RPMI7951 (cell line): ENCODE measurements around the gene RBPMS2. TPM values are rescaled to one million over a fixed set of nuclear protein-coding genes. Genes with fewer than 3 reads are reported as not detected.
"Not testable (repeated sequence)": the region's sequence is repeated elsewhere in the genome, so short reads cannot be mapped to it uniquely, and the experiment has no call there.

ENCODE experiments used
- DNase-seq: peaks from one replicate; pipeline ENCODE4 v3.0.0-alpha.2; 2012; ENCODE audit warnings: low read depth
- total RNA-seq: library from RNA; depleted of rRNA; stranded (reverse); fragments of >200 nt; shearing (Covaris generic); gene quantifications from 2 replicates; pipeline ENCODE4 v1.2.3, GENCODE V29; 2014; rRNA removed

The RBPMS2 gene
- total RNA-seq = not detected in 2 replicates

GRCh38 chr15:64775551-64776401 lies at the start of gene RBPMS2:
RBPMS2 (minus strand) TSS chr15:64775589; CDS start chr15:64775319, 270 bp downstream.
- DNase-seq = peak; percentile 11

GRCh38 chr15:64824929-64825430 lies 49.6 kb upstream of the RBPMS2 start:
- DNase-seq = no peak

GRCh38 chr15:64816452-64816851 lies 41.1 kb upstream of the RBPMS2 start:
- no peak for DNase-seq

- not testable (repeated sequence) for DNase-seq
These were observed 39.6 kb upstream of the RBPMS2 start for GRCh38 chr15:64814965-64815364.

- DNase-seq = not testable (repeated sequence)
These were observed 38.9 kb upstream of the RBPMS2 start for GRCh38 chr15:64814283-64814682.

- peak; percentile 67 for DNase-seq
These were observed 37.7 kb upstream of the RBPMS2 start for GRCh38 chr15:64813075-64813474.

GRCh38 chr15:64810497-64811326 lies 35.3 kb upstream of the RBPMS2 start:
- DNase-seq = no peak

GRCh38 chr15:64809649-64810496 lies 34.5 kb upstream of the RBPMS2 start:
- peak; percentile 65 for DNase-seq

- no peak for DNase-seq
These were observed 33.5 kb upstream of the RBPMS2 start for GRCh38 chr15:64808785-64809453.

- no peak for DNase-seq
These were observed 32.4 kb upstream of the RBPMS2 start for GRCh38 chr15:64807751-64808222.

- no peak for DNase-seq
These were observed 31.8 kb upstream of the RBPMS2 start for GRCh38 chr15:64807051-64807749.

- no peak for DNase-seq
These were observed 31.1 kb upstream of the RBPMS2 start for GRCh38 chr15:64806509-64806908.

- DNase-seq = no peak
These were observed 29.2 kb upstream of the RBPMS2 start for GRCh38 chr15:64804619-64805018.

GRCh38 chr15:64803526-64803925 lies 28.1 kb upstream of the RBPMS2 start:
- no peak for DNase-seq

- no peak for DNase-seq
These were observed 25.1 kb upstream of the RBPMS2 start for GRCh38 chr15:64800476-64800875.

- DNase-seq = not testable (repeated sequence)
These were observed 23.5 kb upstream of the RBPMS2 start for GRCh38 chr15:64798905-64799304.

- DNase-seq = not testable (repeated sequence)
These were observed 20.5 kb upstream of the RBPMS2 start for GRCh38 chr15:64795921-64796320.

GRCh38 chr15:64795299-64795698 lies 19.9 kb upstream of the RBPMS2 start:
- not testable (repeated sequence) for DNase-seq

- no peak for DNase-seq
These were observed 16.9 kb upstream of the RBPMS2 start for GRCh38 chr15:64792282-64792681.

- no peak for DNase-seq
These were observed 16.0 kb upstream of the RBPMS2 start for GRCh38 chr15:64791401-64791800.
